Ishikawa (cell line): ENCODE data around the gene SLC8A1.

Experiments
- CEBPB ChIP-seq: IDR thresholded peaks from 2 replicates; pipeline ENCODE4 v1.6.1; 2012
- CREB1 ChIP-seq: IDR thresholded peaks from 2 replicates; pipeline ENCODE4 v1.6.1; 2012; ENCODE audit warnings: low read depth
- EGR1 ChIP-seq: IDR thresholded peaks from 2 replicates; pipeline ENCODE4 v1.6.1; 2012
- EP300 ChIP-seq: IDR thresholded peaks from 2 replicates; pipeline ENCODE4 v1.6.1; 2012; ENCODE audit warnings: borderline replicate concordance
- FOXM1 ChIP-seq: IDR thresholded peaks from 2 replicates; pipeline ENCODE4 v1.6.1; 2012; ENCODE audit warnings: low read depth, borderline replicate concordance
- MAX ChIP-seq: IDR thresholded peaks from 2 replicates; pipeline ENCODE4 v1.6.1; 2012
- NFIC ChIP-seq: IDR thresholded peaks from 2 replicates; pipeline ENCODE4 v1.6.1; 2012
- RAD21 ChIP-seq: IDR thresholded peaks from 2 replicates; pipeline ENCODE4 v1.6.1; 2012; ENCODE audit warnings: low read depth
- TAF1 ChIP-seq: IDR thresholded peaks from 2 replicates; pipeline ENCODE4 v1.6.1; 2012; ENCODE audit warnings: low read depth, mild to moderate bottlenecking
- TCF12 ChIP-seq: IDR thresholded peaks from 2 replicates; pipeline ENCODE4 v1.6.1; 2012; ENCODE audit warnings: low read depth
- TEAD4 ChIP-seq: IDR thresholded peaks from 2 replicates; pipeline ENCODE4 v1.6.1; 2012
- YY1 ChIP-seq: IDR thresholded peaks from 2 replicates; pipeline ENCODE4 v1.6.1; 2012; ENCODE audit warnings: low read depth
- ZBTB7A ChIP-seq: IDR thresholded peaks from 2 replicates; pipeline ENCODE4 v1.6.1; 2012; ENCODE audit warnings: low read depth
- TF ChIP-seq, protein P1 (sequence below): IDR thresholded peaks from 2 replicates; pipeline ENCODE4 v1.6.1; 2012; ENCODE audit warnings: low read depth, mild to moderate bottlenecking
- TF ChIP-seq, protein P2 (sequence below): IDR thresholded peaks from 2 replicates; pipeline ENCODE4 v1.6.1; 2012

SLC8A1 gene

DNA sequence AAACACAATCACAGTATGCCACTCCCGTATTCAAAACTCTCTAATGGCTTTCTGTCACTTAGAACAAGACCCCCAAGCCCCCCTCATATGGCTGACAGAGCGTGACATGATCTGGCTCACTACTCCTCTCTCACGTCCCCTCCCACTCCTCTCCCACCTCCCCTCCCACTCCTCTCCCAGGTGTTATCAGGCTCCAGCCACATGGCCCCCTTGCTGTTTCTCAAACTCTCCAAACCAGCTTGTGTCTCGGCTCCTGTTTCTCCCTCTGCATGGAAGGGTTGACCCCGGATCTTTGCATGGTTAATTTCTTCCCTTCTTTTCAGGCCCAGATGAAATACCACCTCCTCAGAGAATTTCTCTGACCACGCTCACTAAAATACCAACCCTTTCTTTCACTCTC is 180.8 kb downstream of the SLC8A1 start:
- TF ChIP-seq, protein P1, sequence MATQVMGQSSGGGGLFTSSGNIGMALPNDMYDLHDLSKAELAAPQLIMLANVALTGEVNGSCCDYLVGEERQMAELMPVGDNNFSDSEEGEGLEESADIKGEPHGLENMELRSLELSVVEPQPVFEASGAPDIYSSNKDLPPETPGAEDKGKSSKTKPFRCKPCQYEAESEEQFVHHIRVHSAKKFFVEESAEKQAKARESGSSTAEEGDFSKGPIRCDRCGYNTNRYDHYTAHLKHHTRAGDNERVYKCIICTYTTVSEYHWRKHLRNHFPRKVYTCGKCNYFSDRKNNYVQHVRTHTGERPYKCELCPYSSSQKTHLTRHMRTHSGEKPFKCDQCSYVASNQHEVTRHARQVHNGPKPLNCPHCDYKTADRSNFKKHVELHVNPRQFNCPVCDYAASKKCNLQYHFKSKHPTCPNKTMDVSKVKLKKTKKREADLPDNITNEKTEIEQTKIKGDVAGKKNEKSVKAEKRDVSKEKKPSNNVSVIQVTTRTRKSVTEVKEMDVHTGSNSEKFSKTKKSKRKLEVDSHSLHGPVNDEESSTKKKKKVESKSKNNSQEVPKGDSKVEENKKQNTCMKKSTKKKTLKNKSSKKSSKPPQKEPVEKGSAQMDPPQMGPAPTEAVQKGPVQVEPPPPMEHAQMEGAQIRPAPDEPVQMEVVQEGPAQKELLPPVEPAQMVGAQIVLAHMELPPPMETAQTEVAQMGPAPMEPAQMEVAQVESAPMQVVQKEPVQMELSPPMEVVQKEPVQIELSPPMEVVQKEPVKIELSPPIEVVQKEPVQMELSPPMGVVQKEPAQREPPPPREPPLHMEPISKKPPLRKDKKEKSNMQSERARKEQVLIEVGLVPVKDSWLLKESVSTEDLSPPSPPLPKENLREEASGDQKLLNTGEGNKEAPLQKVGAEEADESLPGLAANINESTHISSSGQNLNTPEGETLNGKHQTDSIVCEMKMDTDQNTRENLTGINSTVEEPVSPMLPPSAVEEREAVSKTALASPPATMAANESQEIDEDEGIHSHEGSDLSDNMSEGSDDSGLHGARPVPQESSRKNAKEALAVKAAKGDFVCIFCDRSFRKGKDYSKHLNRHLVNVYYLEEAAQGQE, result no peak
- TF ChIP-seq CREB1 (no peak), EGR1 (no peak), EP300 (no peak), MAX (no peak), CEBPB (no peak), YY1 (no peak), FOXM1 (no peak), RAD21 (no peak), ZBTB7A (no peak), NFIC (no peak), TAF1 (no peak), TEAD4 (no peak), TCF12 (no peak)
- TF ChIP-seq, protein P2, sequence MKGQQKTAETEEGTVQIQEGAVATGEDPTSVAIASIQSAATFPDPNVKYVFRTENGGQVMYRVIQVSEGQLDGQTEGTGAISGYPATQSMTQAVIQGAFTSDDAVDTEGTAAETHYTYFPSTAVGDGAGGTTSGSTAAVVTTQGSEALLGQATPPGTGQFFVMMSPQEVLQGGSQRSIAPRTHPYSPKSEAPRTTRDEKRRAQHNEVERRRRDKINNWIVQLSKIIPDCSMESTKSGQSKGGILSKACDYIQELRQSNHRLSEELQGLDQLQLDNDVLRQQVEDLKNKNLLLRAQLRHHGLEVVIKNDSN, result no peak

GRCh38 chr2:40270372-40270771 is 181.5 kb downstream of the SLC8A1 start:
- TF ChIP-seq, protein P1, result no peak
- TF ChIP-seq ZBTB7A (no peak), TCF12 (no peak), CEBPB (no peak), EGR1 (no peak), MAX (no peak), TEAD4 (no peak), TAF1 (no peak), YY1 (no peak), FOXM1 (no peak), NFIC (no peak), RAD21 (no peak), EP300 (no peak), CREB1 (no peak)
- TF ChIP-seq, protein P2, result no peak

DNA sequence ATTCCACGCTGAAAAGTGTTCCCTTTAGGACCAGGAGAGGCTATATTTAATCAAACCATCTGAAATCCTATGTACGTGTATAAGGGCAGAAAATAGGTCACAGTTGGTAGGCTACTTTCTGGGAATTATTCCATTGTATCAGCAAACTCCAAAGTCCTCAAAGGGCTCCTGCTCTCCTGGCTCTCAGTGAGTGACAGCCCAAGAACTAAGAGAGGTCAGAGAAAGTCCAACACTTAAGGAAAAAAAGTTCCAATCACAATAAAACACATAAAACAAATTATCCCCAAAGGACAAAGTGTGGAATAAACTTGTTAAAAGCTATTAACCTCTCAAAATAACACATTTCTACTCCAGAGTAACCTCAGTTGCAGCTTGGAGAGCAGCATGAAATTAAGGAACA is 183.3 kb downstream of the SLC8A1 start:
- TF ChIP-seq, protein P2, result no peak
- TF ChIP-seq, protein P1, result no peak
- TF ChIP-seq MAX (no peak), RAD21 (no peak), EGR1 (no peak), TCF12 (no peak), EP300 (no peak), TAF1 (no peak), CREB1 (no peak), NFIC (no peak), ZBTB7A (no peak), CEBPB (no peak)

- no peak for TF ChIP-seq TEAD4
- no peak for TF ChIP-seq YY1
- TF ChIP-seq NFIC, result no peak
- no peak for TF ChIP-seq TCF12
- TF ChIP-seq TAF1, result no peak
- TF ChIP-seq MAX, result no peak
- TF ChIP-seq, protein P2, result no peak
- TF ChIP-seq CEBPB, result no peak
These were observed 185.7 kb downstream of the SLC8A1 start for GRCh38 chr2:40266201-40266600.
